WI38 (cell line): ENCODE data around the gene GRIA4.

Source experiments
- H3K4me3 ChIP-seq: 2 replicates; pipeline ENCODE4 v1.5.1; 2011; ENCODE audit warnings: low read depth, mild to moderate bottlenecking, control low read depth, low read length
- TF ChIP-seq, protein P1 (sequence below): IDR thresholded peaks from 2 replicates; pipeline ENCODE4 v1.5.1; 2012; ENCODE audit warnings: low read depth, mild to moderate bottlenecking, control low read depth, low read length

GRIA4 gene

DNA sequence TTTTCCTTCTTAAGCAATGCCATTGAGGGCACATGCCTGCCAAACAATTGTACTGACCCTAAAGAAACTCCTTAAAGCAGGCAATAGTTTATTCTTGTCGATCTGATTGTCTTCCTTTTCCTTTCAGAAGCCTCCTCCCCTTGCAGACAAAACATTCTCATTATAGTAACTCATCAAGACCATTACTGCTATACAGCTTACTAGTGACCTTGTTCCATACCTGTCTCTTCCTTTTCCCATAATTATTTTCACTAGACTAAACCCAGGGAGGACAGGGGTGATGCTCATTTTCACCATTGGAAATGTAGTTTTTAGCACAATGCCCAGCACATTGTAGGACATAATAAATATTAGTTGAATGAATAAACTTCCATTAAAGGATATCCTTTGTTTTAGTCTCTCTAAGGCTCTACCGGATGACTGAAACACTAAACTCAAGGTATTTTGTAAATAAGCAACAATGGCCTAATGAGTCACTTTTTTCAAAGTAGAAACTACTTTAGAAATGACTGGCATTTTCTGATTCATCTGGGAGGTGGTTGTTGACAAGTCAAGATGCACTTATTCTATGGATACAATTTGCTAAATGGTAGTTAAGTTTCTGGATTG, 421.4 kb downstream of the GRIA4 start:
- no peak overlapping the region for H3K4me3 ChIP-seq

More for the DNA sequence above, 421.4 kb downstream of the GRIA4 start:
- TF ChIP-seq, protein P1, sequence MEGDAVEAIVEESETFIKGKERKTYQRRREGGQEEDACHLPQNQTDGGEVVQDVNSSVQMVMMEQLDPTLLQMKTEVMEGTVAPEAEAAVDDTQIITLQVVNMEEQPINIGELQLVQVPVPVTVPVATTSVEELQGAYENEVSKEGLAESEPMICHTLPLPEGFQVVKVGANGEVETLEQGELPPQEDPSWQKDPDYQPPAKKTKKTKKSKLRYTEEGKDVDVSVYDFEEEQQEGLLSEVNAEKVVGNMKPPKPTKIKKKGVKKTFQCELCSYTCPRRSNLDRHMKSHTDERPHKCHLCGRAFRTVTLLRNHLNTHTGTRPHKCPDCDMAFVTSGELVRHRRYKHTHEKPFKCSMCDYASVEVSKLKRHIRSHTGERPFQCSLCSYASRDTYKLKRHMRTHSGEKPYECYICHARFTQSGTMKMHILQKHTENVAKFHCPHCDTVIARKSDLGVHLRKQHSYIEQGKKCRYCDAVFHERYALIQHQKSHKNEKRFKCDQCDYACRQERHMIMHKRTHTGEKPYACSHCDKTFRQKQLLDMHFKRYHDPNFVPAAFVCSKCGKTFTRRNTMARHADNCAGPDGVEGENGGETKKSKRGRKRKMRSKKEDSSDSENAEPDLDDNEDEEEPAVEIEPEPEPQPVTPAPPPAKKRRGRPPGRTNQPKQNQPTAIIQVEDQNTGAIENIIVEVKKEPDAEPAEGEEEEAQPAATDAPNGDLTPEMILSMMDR: no peak
